HUES48 (cell line): ENCODE results near the gene EFCAB6.

Experiments used
- H3K27ac ChIP-seq: one replicate; pipeline ENCODE4 v1.7.0; 2013; ENCODE audit warnings: low read depth, low read length, inconsistent platforms
- H3K27me3 ChIP-seq: 2 replicates; pipeline ENCODE4 v1.6.1; 2013; ENCODE audit warnings: mild to moderate bottlenecking, low read length; ENCODE audit not compliant: control insufficient read depth, insufficient read depth
- H3K36me3 ChIP-seq: 2 replicates; pipeline ENCODE4 v1.6.1; 2013; ENCODE audit warnings: low read length; ENCODE audit not compliant: control insufficient read depth, insufficient read depth
- H3K4me1 ChIP-seq: 2 replicates; pipeline ENCODE4 v1.6.1; 2013; ENCODE audit warnings: mild to moderate bottlenecking, low read length; ENCODE audit not compliant: control insufficient read depth, insufficient read depth
- H3K4me3 ChIP-seq: 2 replicates; pipeline ENCODE4 v1.5.1; 2013; ENCODE audit warnings: mild to moderate bottlenecking, low read depth, low read length
- H3K9ac ChIP-seq: 2 replicates; pipeline ENCODE4 v1.6.1; 2013; ENCODE audit warnings: mild to moderate bottlenecking, low read depth, low read length, moderate library complexity
- H3K9me3 ChIP-seq: 2 replicates; pipeline ENCODE4 v1.6.1; 2013; ENCODE audit warnings: low read length; ENCODE audit not compliant: control insufficient read depth, insufficient read depth

Gene EFCAB6

GRCh38 chr22:43820651-43821305 lies 8.7 kb upstream of the EFCAB6 start:
- no peaks in the 10 kb centered on the region for H3K9me3 ChIP-seq
- H3K4me1 ChIP-seq, result peaks cover 31% of the 10 kb centered on the region
- no peaks in the 10 kb centered on the region for H3K27me3 ChIP-seq
- H3K4me3 ChIP-seq, result no peak overlapping the region
- no peak overlapping the region for H3K27ac ChIP-seq
- H3K36me3 ChIP-seq, result peaks cover 6% of the 10 kb centered on the region
- H3K9ac ChIP-seq, result no peak overlapping the region

GRCh38 chr22:43819931-43820640 lies 8.0 kb upstream of the EFCAB6 start:
- no peaks in the 10 kb centered on the region for H3K27me3 ChIP-seq
- no peaks in the 10 kb centered on the region; the same call in 1 of the 2 replicates for H3K36me3 ChIP-seq
- no peak overlapping the region for H3K27ac ChIP-seq
- no peak overlapping the region for H3K4me3 ChIP-seq
- H3K4me1 ChIP-seq, result peaks cover 26% of the 10 kb centered on the region
- no peaks in the 10 kb centered on the region for H3K9me3 ChIP-seq
- no peak overlapping the region for H3K9ac ChIP-seq

- Histone ChIP-seq H3K4me3 (no peak overlapping the region), H3K4me1 (peaks cover 20% of the 10 kb centered on the region), H3K36me3 (no peaks in the 10 kb centered on the region), H3K9me3 (no peaks in the 10 kb centered on the region), H3K27me3 (no peaks in the 10 kb centered on the region), H3K27ac (no peak overlapping the region), H3K9ac (no peak overlapping the region)
Observed at GRCh38 chr22:43819421-43819921, 7.4 kb upstream of the EFCAB6 start.

GRCh38 chr22:43818981-43819380 lies 6.9 kb upstream of the EFCAB6 start:
- Histone ChIP-seq H3K27me3 (no peaks in the 10 kb centered on the region), H3K27ac (no peak overlapping the region), H3K4me3 (no peak overlapping the region), H3K4me1 (peaks cover 20% of the 10 kb centered on the region), H3K9me3 (no peaks in the 10 kb centered on the region), H3K36me3 (no peaks in the 10 kb centered on the region), H3K9ac (no peak overlapping the region)

- peaks cover 13% of the 10 kb centered on the region for H3K4me1 ChIP-seq
- H3K27ac ChIP-seq, result no peak overlapping the region
Observed at GRCh38 chr22:43817402-43817801, 5.3 kb upstream of the EFCAB6 start.

GRCh38 chr22:43814264-43814663 lies 2.2 kb upstream of the EFCAB6 start:
- no peaks in the 10 kb centered on the region for H3K9me3 ChIP-seq
- H3K36me3 ChIP-seq, result no peaks in the 10 kb centered on the region
- no peak overlapping the region for H3K9ac ChIP-seq
- H3K27ac ChIP-seq, result no peak overlapping the region
- no peak overlapping the region for H3K4me3 ChIP-seq
- H3K27me3 ChIP-seq, result no peaks in the 10 kb centered on the region
- peaks cover 13% of the 10 kb centered on the region for H3K4me1 ChIP-seq

More at GRCh38 chr22:43817402-43817801, 5.3 kb upstream of the EFCAB6 start:
- Histone ChIP-seq H3K36me3 (no peaks in the 10 kb centered on the region), H3K9me3 (no peaks in the 10 kb centered on the region), H3K27me3 (no peaks in the 10 kb centered on the region), H3K4me3 (no peak overlapping the region), H3K9ac (no peak overlapping the region)

- peaks cover 13% of the 10 kb centered on the region for H3K4me1 ChIP-seq
- H3K36me3 ChIP-seq, result no peaks in the 10 kb centered on the region
- no peaks in the 10 kb centered on the region; the same call in 1 of the 2 replicates for H3K27me3 ChIP-seq
- peak overlapping the region; percentile 69 for H3K9ac ChIP-seq
- H3K4me3 ChIP-seq, result peak overlapping the region; percentile 75
- no peaks in the 10 kb centered on the region for H3K9me3 ChIP-seq
- H3K27ac ChIP-seq, result peak overlapping the region; percentile 87
Observed at GRCh38 chr22:43812890-43813289, 785 bp upstream of the EFCAB6 start.

- no peak overlapping the region for H3K9ac ChIP-seq
- H3K27ac ChIP-seq, result no peak overlapping the region
- H3K4me3 ChIP-seq, result peak overlapping the region; percentile 75
Observed at GRCh38 chr22:43811777-43812148, 342 bp downstream of the EFCAB6 start.

GRCh38 chr22:43802897-43803495 lies 9.1 kb downstream of the EFCAB6 start:
- no peak overlapping the region for H3K27ac ChIP-seq
- no peaks in the 10 kb centered on the region; the same call in 1 of the 2 replicates for H3K27me3 ChIP-seq
- H3K36me3 ChIP-seq, result no peaks in the 10 kb centered on the region
- H3K9me3 ChIP-seq, result no peaks in the 10 kb centered on the region
- H3K4me3 ChIP-seq, result no peak overlapping the region
- no peak overlapping the region for H3K9ac ChIP-seq
- no peaks in the 10 kb centered on the region for H3K4me1 ChIP-seq

More at GRCh38 chr22:43811777-43812148, 342 bp downstream of the EFCAB6 start:
- Histone ChIP-seq H3K9me3 (no peaks in the 10 kb centered on the region), H3K27me3 (no peaks in the 10 kb centered on the region; the same call in 1 of the 2 replicates), H3K4me1 (peaks cover 13% of the 10 kb centered on the region), H3K36me3 (no peaks in the 10 kb centered on the region)

- Histone ChIP-seq H3K4me1 (peaks cover 3% of the 10 kb centered on the region; the same call in 1 of the 2 replicates), H3K4me3 (no peak overlapping the region), H3K36me3 (no peaks in the 10 kb centered on the region), H3K9me3 (no peaks in the 10 kb centered on the region), H3K27ac (no peak overlapping the region), H3K27me3 (no peaks in the 10 kb centered on the region), H3K9ac (no peak overlapping the region)
Observed at GRCh38 chr22:43800970-43801369, 11.1 kb downstream of the EFCAB6 start.

- no peak overlapping the region for H3K9ac ChIP-seq
- no peaks in the 10 kb centered on the region for H3K36me3 ChIP-seq
- no peak overlapping the region for H3K4me3 ChIP-seq
Observed at GRCh38 chr22:43798492-43798891, 13.6 kb downstream of the EFCAB6 start.

More at GRCh38 chr22:43798492-43798891, 13.6 kb downstream of the EFCAB6 start:
- peaks cover 3% of the 10 kb centered on the region; the same call in 1 of the 2 replicates for H3K4me1 ChIP-seq
- H3K9me3 ChIP-seq, result no peaks in the 10 kb centered on the region
- H3K27me3 ChIP-seq, result no peaks in the 10 kb centered on the region
- H3K27ac ChIP-seq, result no peak overlapping the region
